ENCODE results near the gene BAX. TPM values are rescaled to one million over a fixed set of nuclear protein-coding genes. Genes with fewer than 3 reads are reported as not detected.
"Not testable (repeated sequence)": the region's sequence is repeated elsewhere in the genome, so short reads cannot be mapped to it uniquely, and the experiment has no call there.

BAX gene
- total RNA-seq, 1 experiment from 2014 or later: 103 TPM

- intact Hi-C loops (cut with micrococcal nuclease; ENCODE audit: unreplicated experiment): no loop called here
- H3K4me1 ChIP-seq (ENCODE audit: insufficient read depth, low read length, poor library complexity, severe bottlenecking): no peaks in the 10 kb centered on the region
- H3K9me3 ChIP-seq (ENCODE audit: low read depth, low read length, poor library complexity, severe bottlenecking): no peaks in the 10 kb centered on the region
- TF ChIP-seq CTCF (conservative IDR thresholded peaks at IDR 0.05; ENCODE audit: low read depth, low read length): no peak
- TF ChIP-seq EZH2 (IDR thresholded peaks at IDR 0.05; ENCODE audit: borderline replicate concordance, low read depth, low read length, poor library complexity, severe bottlenecking): no peak
- POLR2A ChIA-PET (ENCODE audit: low non-redundant PET): no interaction called here
- BruUV-seq (replicated peaks): no TSS peak
- H3K4me3 ChIP-seq (ENCODE audit: low read depth, low read length, poor library complexity, severe bottlenecking): no peak overlapping the region
- no peak overlapping the region for H3K27ac ChIP-seq (ENCODE audit: low read depth, low read length, poor library complexity, severe bottlenecking)
- no peaks in the 10 kb centered on the region for H3K27me3 ChIP-seq (replicated peaks; ENCODE audit: insufficient read depth, low read depth, low read length, poor library complexity)
- CTCF ChIA-PET: interaction anchor here (0.7 kb wide), 1 partner anchor 75 kb away, joined by 4 read pairs; no protein-coding TSS in a partner anchor
- peaks cover 17% of the 10 kb centered on the region for H3K36me3 ChIP-seq (ENCODE audit: insufficient read depth, low read length, poor library complexity, severe bottlenecking)
- DNase-seq (ENCODE audit: low spot score): no peak
Observed at GRCh38 chr19:48918071-48918470, 36.6 kb upstream of the BAX start.

- Histone ChIP-seq H3K4me1 (ENCODE audit: insufficient read depth, low read length, poor library complexity, severe bottlenecking) (no peaks in the 10 kb centered on the region), H3K27me3 (replicated peaks; ENCODE audit: insufficient read depth, low read depth, low read length, poor library complexity) (no peaks in the 10 kb centered on the region), H3K4me3 (ENCODE audit: low read depth, low read length, poor library complexity, severe bottlenecking) (no peak overlapping the region), H3K27ac (ENCODE audit: low read depth, low read length, poor library complexity, severe bottlenecking) (no peak overlapping the region), H3K36me3 (ENCODE audit: insufficient read depth, low read length, poor library complexity, severe bottlenecking) (peaks cover 11% of the 10 kb centered on the region), H3K9me3 (ENCODE audit: low read depth, low read length, poor library complexity, severe bottlenecking) (no peaks in the 10 kb centered on the region)
- DNase-seq (ENCODE audit: low spot score): peak; percentile 70
- ChIA-PET POLR2A (ENCODE audit: low non-redundant PET) (no interaction called here), CTCF (interaction anchor here (0.6 to 0.8 kb wide), 2 partner anchors 52 to 131 kb away, joined by 3 read pairs; no protein-coding TSS in a partner anchor)
- no TSS peak for BruUV-seq (replicated peaks)
- intact Hi-C loops (cut with micrococcal nuclease; ENCODE audit: unreplicated experiment): no loop called here
- no peak for TF ChIP-seq EZH2 (IDR thresholded peaks at IDR 0.05; ENCODE audit: borderline replicate concordance, low read depth, low read length, poor library complexity, severe bottlenecking)
- no peak for TF ChIP-seq CTCF (conservative IDR thresholded peaks at IDR 0.05; ENCODE audit: low read depth, low read length)
Observed at GRCh38 chr19:48918801-48919247, 35.9 kb upstream of the BAX start.

GRCh38 chr19:48919271-48919670 is 35.4 kb upstream of the BAX start:
- H3K9me3 ChIP-seq (ENCODE audit: low read depth, low read length, poor library complexity, severe bottlenecking); DNase-seq (ENCODE audit: low spot score); H3K36me3 ChIP-seq (ENCODE audit: insufficient read depth, low read length, poor library complexity, severe bottlenecking); H3K27me3 ChIP-seq (replicated peaks; ENCODE audit: insufficient read depth, low read depth, low read length, poor library complexity); intact Hi-C loops (cut with micrococcal nuclease; ENCODE audit: unreplicated experiment); H3K27ac ChIP-seq (ENCODE audit: low read depth, low read length, poor library complexity, severe bottlenecking); BruUV-seq (replicated peaks); H3K4me3 ChIP-seq (ENCODE audit: low read depth, low read length, poor library complexity, severe bottlenecking); POLR2A ChIA-PET (ENCODE audit: low non-redundant PET); H3K4me1 ChIP-seq (ENCODE audit: insufficient read depth, low read length, poor library complexity, severe bottlenecking): not testable (repeated sequence)
- CTCF ChIA-PET: interaction anchor here (0.6 to 0.8 kb wide), 2 partner anchors 51 to 131 kb away, joined by 3 read pairs; no protein-coding TSS in a partner anchor

- Histone ChIP-seq H3K4me1 (ENCODE audit: insufficient read depth, low read length, poor library complexity, severe bottlenecking) (no peaks in the 10 kb centered on the region), H3K36me3 (ENCODE audit: insufficient read depth, low read length, poor library complexity, severe bottlenecking) (peaks cover 7% of the 10 kb centered on the region), H3K9me3 (ENCODE audit: low read depth, low read length, poor library complexity, severe bottlenecking) (no peaks in the 10 kb centered on the region), H3K4me3 (ENCODE audit: low read depth, low read length, poor library complexity, severe bottlenecking) (no peak overlapping the region), H3K27ac (ENCODE audit: low read depth, low read length, poor library complexity, severe bottlenecking) (no peak overlapping the region), H3K27me3 (replicated peaks; ENCODE audit: insufficient read depth, low read depth, low read length, poor library complexity) (no peaks in the 10 kb centered on the region)
- intact Hi-C loops (cut with micrococcal nuclease; ENCODE audit: unreplicated experiment): no loop called here
- POLR2A ChIA-PET (ENCODE audit: low non-redundant PET): no interaction called here
- BruUV-seq (replicated peaks): no TSS peak
- TF ChIP-seq EZH2 (IDR thresholded peaks at IDR 0.05; ENCODE audit: borderline replicate concordance, low read depth, low read length, poor library complexity, severe bottlenecking): no peak
- TF ChIP-seq CTCF (conservative IDR thresholded peaks at IDR 0.05; ENCODE audit: low read depth, low read length): no peak
- DNase-seq (ENCODE audit: low spot score): no peak
- CTCF ChIA-PET: no interaction called here
Observed at GRCh38 chr19:48920949-48921348, 33.7 kb upstream of the BAX start.

All from A673 (cell line).